ENCODE measurements around the gene COBL. TPM values are rescaled to one million over a fixed set of nuclear protein-coding genes. Genes with fewer than 3 reads are reported as not detected.

The COBL gene
- total RNA-seq, 1 donor from 2014 or later: 25.7 TPM

DNA sequence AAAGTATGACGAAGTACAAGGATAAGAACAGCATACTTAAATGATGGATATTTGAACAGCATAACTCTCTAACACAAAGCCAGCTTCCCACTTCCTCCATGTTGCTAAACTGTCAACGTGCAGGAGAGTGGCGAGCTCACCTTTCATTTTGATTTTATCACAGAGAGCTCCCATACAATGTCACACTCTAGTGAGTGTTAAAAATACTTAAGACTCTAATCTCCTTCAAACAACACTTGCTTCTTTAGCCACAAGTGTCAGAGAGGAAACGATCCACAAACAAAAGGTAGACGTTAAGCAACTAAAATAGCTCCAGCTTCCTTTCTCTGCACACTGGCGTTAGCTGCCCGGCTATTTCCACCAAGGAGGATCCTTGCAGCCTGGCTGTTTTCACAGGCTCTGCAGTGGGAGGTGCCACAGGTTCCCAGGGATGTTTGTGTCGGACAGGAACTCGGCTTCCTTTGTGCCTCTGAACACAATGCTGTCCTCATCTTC lies 194.6 kb downstream of the COBL start:
- no peaks in the 10 kb centered on the region for H3K27me3 Mint-ChIP-seq
- TF ChIP-seq, protein P1, sequence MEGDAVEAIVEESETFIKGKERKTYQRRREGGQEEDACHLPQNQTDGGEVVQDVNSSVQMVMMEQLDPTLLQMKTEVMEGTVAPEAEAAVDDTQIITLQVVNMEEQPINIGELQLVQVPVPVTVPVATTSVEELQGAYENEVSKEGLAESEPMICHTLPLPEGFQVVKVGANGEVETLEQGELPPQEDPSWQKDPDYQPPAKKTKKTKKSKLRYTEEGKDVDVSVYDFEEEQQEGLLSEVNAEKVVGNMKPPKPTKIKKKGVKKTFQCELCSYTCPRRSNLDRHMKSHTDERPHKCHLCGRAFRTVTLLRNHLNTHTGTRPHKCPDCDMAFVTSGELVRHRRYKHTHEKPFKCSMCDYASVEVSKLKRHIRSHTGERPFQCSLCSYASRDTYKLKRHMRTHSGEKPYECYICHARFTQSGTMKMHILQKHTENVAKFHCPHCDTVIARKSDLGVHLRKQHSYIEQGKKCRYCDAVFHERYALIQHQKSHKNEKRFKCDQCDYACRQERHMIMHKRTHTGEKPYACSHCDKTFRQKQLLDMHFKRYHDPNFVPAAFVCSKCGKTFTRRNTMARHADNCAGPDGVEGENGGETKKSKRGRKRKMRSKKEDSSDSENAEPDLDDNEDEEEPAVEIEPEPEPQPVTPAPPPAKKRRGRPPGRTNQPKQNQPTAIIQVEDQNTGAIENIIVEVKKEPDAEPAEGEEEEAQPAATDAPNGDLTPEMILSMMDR (conservative IDR thresholded peaks at IDR 0.05): no peak
- H3K4me1 Mint-ChIP-seq (ENCODE audit: unreplicated experiment): no peaks in the 10 kb centered on the region
- H3K27ac Mint-ChIP-seq: no peak overlapping the region
- no peak for DNase-seq (ENCODE audit: extremely low spot score, unreplicated experiment)
- H3K9me3 Mint-ChIP-seq: no peaks in the 10 kb centered on the region
- no peak overlapping the region for H3K4me3 Mint-ChIP-seq
- no peaks in the 10 kb centered on the region for H3K36me3 Mint-ChIP-seq

DNA sequence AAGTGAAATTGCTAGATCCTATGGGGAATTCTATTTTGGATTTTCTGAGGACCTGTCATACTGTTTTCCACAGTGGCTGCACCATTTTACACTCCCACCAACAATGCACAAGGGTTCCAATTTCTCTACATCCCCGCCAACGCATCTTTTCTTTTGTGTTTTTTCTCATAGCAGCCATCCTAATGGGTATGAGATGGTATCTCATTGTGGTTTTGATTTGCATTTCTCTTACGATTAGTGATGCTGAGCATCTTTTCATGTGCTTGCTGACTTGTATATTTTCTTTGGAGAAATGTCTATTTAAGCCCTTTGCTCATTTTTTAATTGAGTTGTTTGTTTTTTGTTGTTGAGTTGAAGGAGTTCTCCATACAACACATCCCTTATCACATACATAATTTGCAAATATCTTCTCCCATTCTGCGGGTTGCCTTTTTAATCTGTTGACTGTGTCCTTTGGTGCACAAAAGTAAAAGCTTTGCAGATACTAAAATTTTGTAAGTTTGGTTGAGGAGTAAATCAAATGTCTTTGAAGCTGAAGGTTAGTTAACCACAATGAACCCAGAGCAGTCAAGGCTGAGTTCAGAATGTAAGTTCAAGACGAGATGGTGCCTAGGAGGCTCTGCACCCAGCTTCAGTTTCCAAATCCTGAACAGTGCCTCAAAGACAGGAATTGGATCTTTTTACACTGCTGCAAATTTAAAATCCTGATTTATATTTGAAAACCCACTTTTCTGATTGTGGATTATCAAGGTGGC lies 195.4 kb downstream of the COBL start:
- H3K27ac Mint-ChIP-seq: no peak overlapping the region

DNA sequence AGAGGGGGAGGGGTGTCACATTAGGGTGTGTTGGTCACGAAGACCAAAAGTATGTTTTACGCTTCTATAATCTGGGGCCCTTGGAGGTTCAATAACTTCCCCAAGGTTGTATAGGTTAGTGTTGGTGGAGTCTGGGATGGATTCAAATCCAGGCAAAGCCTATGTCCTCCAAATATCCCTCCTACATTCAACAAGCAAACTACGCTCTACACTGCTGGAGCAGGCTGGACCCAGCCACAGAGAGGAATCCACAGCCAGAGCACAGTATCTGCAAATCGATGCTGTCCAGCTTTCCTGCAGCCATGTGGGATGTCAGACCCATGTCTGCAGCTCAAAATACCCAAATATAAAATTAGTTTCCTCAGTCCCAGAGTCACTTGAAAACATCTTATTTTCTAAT lies 198.0 kb downstream of the COBL start:
- H3K4me3 Mint-ChIP-seq: no peak overlapping the region
- no peaks in the 10 kb centered on the region for H3K36me3 Mint-ChIP-seq
- no peak overlapping the region for H3K27ac Mint-ChIP-seq
- H3K27me3 Mint-ChIP-seq: no peaks in the 10 kb centered on the region
- H3K9me3 Mint-ChIP-seq: no peaks in the 10 kb centered on the region
- H3K4me1 Mint-ChIP-seq (ENCODE audit: unreplicated experiment): no peaks in the 10 kb centered on the region
- no peak for DNase-seq (ENCODE audit: extremely low spot score, unreplicated experiment)
- TF ChIP-seq, protein P1 (conservative IDR thresholded peaks at IDR 0.05): no peak

More for the DNA sequence above, 195.4 kb downstream of the COBL start:
- no peak for DNase-seq (ENCODE audit: extremely low spot score, unreplicated experiment)
- H3K36me3 Mint-ChIP-seq: no peaks in the 10 kb centered on the region
- no peaks in the 10 kb centered on the region for H3K4me1 Mint-ChIP-seq (ENCODE audit: unreplicated experiment)
- no peaks in the 10 kb centered on the region for H3K9me3 Mint-ChIP-seq
- H3K27me3 Mint-ChIP-seq: no peaks in the 10 kb centered on the region
- H3K4me3 Mint-ChIP-seq: no peak overlapping the region
- TF ChIP-seq, protein P1 (conservative IDR thresholded peaks at IDR 0.05): no peak

DNA sequence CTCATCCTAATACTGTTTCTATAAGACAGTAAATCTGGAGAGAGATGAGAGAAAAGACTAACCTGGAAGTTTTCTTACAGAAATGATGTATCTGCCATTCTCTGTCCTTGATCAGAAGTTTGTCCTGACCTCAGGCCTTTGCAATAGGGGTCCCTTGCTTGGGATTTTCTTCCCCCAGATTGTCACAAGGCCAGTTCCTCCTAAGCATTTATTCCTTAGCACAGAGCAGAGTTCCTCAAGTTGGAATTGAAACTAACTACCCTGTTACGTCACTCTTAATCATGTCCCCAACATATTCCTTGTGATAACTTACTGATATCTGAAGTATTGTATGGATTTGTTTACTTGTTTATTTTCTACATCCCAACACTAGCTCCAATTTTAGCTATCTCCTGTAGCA lies 202.1 kb downstream of the COBL start:
- Mint-ChIP-seq H3K4me3 (no peak overlapping the region), H3K9me3 (no peaks in the 10 kb centered on the region), H3K27me3 (no peaks in the 10 kb centered on the region), H3K4me1 (ENCODE audit: unreplicated experiment) (no peaks in the 10 kb centered on the region), H3K36me3 (no peaks in the 10 kb centered on the region), H3K27ac (no peak overlapping the region)
- TF ChIP-seq, protein P1 (conservative IDR thresholded peaks at IDR 0.05): no peak
- DNase-seq (ENCODE audit: extremely low spot score, unreplicated experiment): no peak

DNA sequence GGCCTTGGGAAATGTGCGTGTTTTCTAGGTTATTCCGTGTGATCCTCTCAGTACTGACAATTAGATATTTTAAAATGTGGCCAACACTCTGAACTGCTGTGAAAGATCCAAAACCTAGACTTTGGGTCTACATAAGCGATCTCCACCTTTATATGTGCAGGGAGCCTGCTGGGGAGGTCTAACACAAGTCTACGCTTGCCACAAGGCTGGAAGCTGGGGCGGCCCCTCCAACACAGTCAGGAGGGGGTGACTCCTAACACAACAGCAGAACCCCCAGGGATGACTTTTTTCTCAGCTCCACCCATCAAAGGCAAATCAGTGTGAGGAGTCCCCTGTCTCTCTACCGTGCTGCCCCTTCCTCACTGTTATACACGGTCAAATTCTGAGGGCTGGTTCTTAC lies 202.6 kb downstream of the COBL start:
- Mint-ChIP-seq H3K27me3 (no peaks in the 10 kb centered on the region), H3K9me3 (no peaks in the 10 kb centered on the region), H3K36me3 (no peaks in the 10 kb centered on the region), H3K4me3 (no peak overlapping the region), H3K4me1 (ENCODE audit: unreplicated experiment) (no peaks in the 10 kb centered on the region), H3K27ac (no peak overlapping the region)
- TF ChIP-seq, protein P1 (conservative IDR thresholded peaks at IDR 0.05): no peak
- no peak for DNase-seq (ENCODE audit: extremely low spot score, unreplicated experiment)

Measured in type B pancreatic cell (in vitro differentiated cells).